ENCODE data around the gene PPFIBP2. TPM values are rescaled to one million over a fixed set of nuclear protein-coding genes. Genes with fewer than 3 reads are reported as not detected.

The PPFIBP2 gene
- polyA plus RNA-seq, 6 donors from 2014 or later, result 3.7 to 13.3 (median 7.4) TPM

GRCh38 chr11:7690648-7691047 is 176.8 kb downstream of the PPFIBP2 start:
- Mint-ChIP-seq H3K4me3 (no peak overlapping the region), H3K36me3 (no peaks in the 10 kb centered on the region), H3K27ac (no peak overlapping the region), H3K9me3 (no peaks in the 10 kb centered on the region), H3K4me1 (peaks cover 0 to 2% (median 0%) of the 10 kb centered on the region in 3 donors), H3K27me3 (peaks cover 45 to 56% (median 53%) of the 10 kb centered on the region in 3 donors)
- DNase-seq (no peak), ATAC-seq (ENCODE audit: low read depth in 2 of 2) (no peak)

- H3K27me3 Mint-ChIP-seq, result peaks cover 45 to 56% (median 53%) of the 10 kb centered on the region in 3 donors
- ATAC-seq (ENCODE audit: low read depth in 2 of 2), result no peak
Observed at GRCh38 chr11:7691759-7692350, 178.1 kb downstream of the PPFIBP2 start.

GRCh38 chr11:7692426-7692825 is 178.6 kb downstream of the PPFIBP2 start:
- Mint-ChIP-seq H3K4me1 (peaks cover 0 to 2% (median 0%) of the 10 kb centered on the region in 3 donors), H3K36me3 (no peaks in the 10 kb centered on the region), H3K9me3 (no peaks in the 10 kb centered on the region), H3K27me3 (peaks cover 45 to 56% (median 53%) of the 10 kb centered on the region in 3 donors), H3K27ac (no peak overlapping the region), H3K4me3 (no peak overlapping the region)
- ATAC-seq (ENCODE audit: low read depth in 2 of 2), result no peak
- no peak for DNase-seq

More at GRCh38 chr11:7691759-7692350, 178.1 kb downstream of the PPFIBP2 start:
- H3K4me3 Mint-ChIP-seq, result no peak overlapping the region
- peaks cover 0 to 2% (median 0%) of the 10 kb centered on the region in 3 donors for H3K4me1 Mint-ChIP-seq
- DNase-seq, result no peak
- H3K36me3 Mint-ChIP-seq, result no peaks in the 10 kb centered on the region
- no peaks in the 10 kb centered on the region for H3K9me3 Mint-ChIP-seq
- no peak overlapping the region for H3K27ac Mint-ChIP-seq

- Mint-ChIP-seq H3K36me3 (no peaks in the 10 kb centered on the region), H3K27ac (no peak overlapping the region), H3K9me3 (no peaks in the 10 kb centered on the region), H3K4me1 (peaks cover 0 to 2% (median 0%) of the 10 kb centered on the region in 3 donors), H3K4me3 (no peak overlapping the region), H3K27me3 (peaks cover 40 to 52% (median 47%) of the 10 kb centered on the region in 3 donors)
- ATAC-seq (ENCODE audit: low read depth in 2 of 2) (no peak), DNase-seq (no peak)
Observed at GRCh38 chr11:7694235-7694634, 180.4 kb downstream of the PPFIBP2 start.

- H3K36me3 Mint-ChIP-seq, result no peaks in the 10 kb centered on the region
- no peaks in the 10 kb centered on the region for H3K9me3 Mint-ChIP-seq
- DNase-seq, result no peak
- no peak for ATAC-seq (ENCODE audit: low read depth in 2 of 2)
- peaks cover 44 to 50% (median 47%) of the 10 kb centered on the region in 3 donors for H3K27me3 Mint-ChIP-seq
- H3K4me1 Mint-ChIP-seq, result peaks cover 0 to 2% (median 0%) of the 10 kb centered on the region in 3 donors
- H3K4me3 Mint-ChIP-seq, result no peak overlapping the region
- H3K27ac Mint-ChIP-seq, result no peak overlapping the region
Observed at GRCh38 chr11:7696424-7696823, 182.6 kb downstream of the PPFIBP2 start.

Other genes with a start within 250 kb of the PPFIBP2 start
- gene OLFML1, start 28.5 kb upstream of the PPFIBP2 start, polyA plus RNA-seq (ENCODE audit: low read depth in 6 of 6), result 1 to 10 TPM in 4 of 6 donors, under 1 TPM in 2; 0.81 to 4.6 (median 1.6) TPM
- gene CYB5R2, start 159.5 kb downstream of the PPFIBP2 start, polyA plus RNA-seq (ENCODE audit: low read depth in 6 of 6), result 1 to 10 TPM in 1 of 6 donors, under 1 TPM in 3, not detected in 2; 0.11 to 3.4 (median 0.53) TPM
- not detected for gene OVCH2, start 192.5 kb downstream of the PPFIBP2 start, polyA plus RNA-seq (ENCODE audit: low read depth in 6 of 6)

Measured in naive B cell (primary cell).